LNCaP clone FGC (cell line): Measurements from ENCODE around the gene SPRR2D.

ENCODE experiments used
- DNase-seq: peaks from one replicate; pipeline ENCODE4 v3.0.0-alpha.2; 2011; ENCODE audit warnings: low read depth
- H3K4me3 ChIP-seq: 2 replicates; pipeline ENCODE4 v1.5.1; 2011; ENCODE audit warnings: mild to moderate bottlenecking, low read depth, low read length, control low read depth
- CTCF ChIP-seq: IDR thresholded peaks from 2 replicates; pipeline ENCODE4 v1.5.1; 2012; ENCODE audit warnings: mild to moderate bottlenecking; ENCODE audit not compliant: control insufficient read depth, insufficient read depth; ENCODE audit errors: extremely low read depth

SPRR2D gene

GRCh38 chr1:153001382-153001781 is 39.5 kb downstream of the SPRR2D start, which contains the start of gene SPRR3:
Gene SPRR3, plus strand, starts transcription at chr1:153001749. Its CDS starts 1,272 bp downstream, at chr1:153003021.
- no peak within 1 kb of the TSS for H3K4me3 ChIP-seq
- TF ChIP-seq CTCF: no peak
- no peak for DNase-seq

- no peak for TF ChIP-seq CTCF
- no peak overlapping the region for H3K4me3 ChIP-seq
- no peak for DNase-seq
These were observed 40.6 kb downstream of the SPRR2D start for GRCh38 chr1:153000294-153000693.

GRCh38 chr1:152999818-153000217 is 41.1 kb downstream of the SPRR2D start:
- no peak for TF ChIP-seq CTCF
- no peak for DNase-seq
- H3K4me3 ChIP-seq: no peak overlapping the region

GRCh38 chr1:152998476-152998875 is 42.4 kb downstream of the SPRR2D start:
- no peak for TF ChIP-seq CTCF
- H3K4me3 ChIP-seq: no peak overlapping the region
- no peak for DNase-seq

GRCh38 chr1:152997901-152998300 is 43.0 kb downstream of the SPRR2D start:
- no peak overlapping the region for H3K4me3 ChIP-seq
- TF ChIP-seq CTCF: no peak
- DNase-seq: peak; percentile 88

- DNase-seq: no peak
- no peak for TF ChIP-seq CTCF
These were observed 44.1 kb downstream of the SPRR2D start for GRCh38 chr1:152996633-152997400.

GRCh38 chr1:152995842-152996241 is 45.1 kb downstream of the SPRR2D start:
- H3K4me3 ChIP-seq: no peak overlapping the region
- no peak for DNase-seq
- TF ChIP-seq CTCF: no peak

More at GRCh38 chr1:152996633-152997400, 44.1 kb downstream of the SPRR2D start:
- no peak overlapping the region for H3K4me3 ChIP-seq
